Measurements from ENCODE around the gene CLEC16A.

DNA sequence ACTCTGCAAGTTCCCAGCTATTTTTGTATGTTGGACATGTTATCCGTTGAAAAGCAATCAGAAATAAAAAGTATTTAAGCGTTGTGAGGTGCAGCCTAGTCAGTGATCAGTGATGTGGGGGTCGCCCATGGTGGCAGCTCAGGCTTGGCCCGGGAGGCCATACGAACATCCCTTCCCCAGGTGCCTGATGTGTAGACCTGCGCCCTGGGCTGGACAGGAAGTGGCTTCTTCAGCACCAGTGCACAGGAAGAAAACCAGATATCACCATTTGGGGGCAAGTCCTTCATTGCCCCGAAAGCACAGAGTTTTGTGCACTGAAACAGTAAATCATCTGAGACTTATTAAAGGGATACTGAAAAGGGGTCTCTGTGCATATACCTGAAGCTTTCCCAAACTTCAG is 212.8 kb downstream of the CLEC16A start:
- TF ChIP-seq TEAD4 (IDR thresholded peaks at IDR 0.05) (no peak), EP300 (IDR thresholded peaks at IDR 0.05; ENCODE audit: borderline replicate concordance) (no peak)
